Central memory CD4-positive, alpha-beta T cell (primary cell): ENCODE data around the gene FAT1.
"Not testable (repeated sequence)": the region's sequence is repeated elsewhere in the genome, so short reads cannot be mapped to it uniquely, and the experiment has no call there.

Experiments used
- DNase-seq: peaks from one replicate; pipeline ENCODE4 v3.0.0; 2022

The FAT1 gene

DNA sequence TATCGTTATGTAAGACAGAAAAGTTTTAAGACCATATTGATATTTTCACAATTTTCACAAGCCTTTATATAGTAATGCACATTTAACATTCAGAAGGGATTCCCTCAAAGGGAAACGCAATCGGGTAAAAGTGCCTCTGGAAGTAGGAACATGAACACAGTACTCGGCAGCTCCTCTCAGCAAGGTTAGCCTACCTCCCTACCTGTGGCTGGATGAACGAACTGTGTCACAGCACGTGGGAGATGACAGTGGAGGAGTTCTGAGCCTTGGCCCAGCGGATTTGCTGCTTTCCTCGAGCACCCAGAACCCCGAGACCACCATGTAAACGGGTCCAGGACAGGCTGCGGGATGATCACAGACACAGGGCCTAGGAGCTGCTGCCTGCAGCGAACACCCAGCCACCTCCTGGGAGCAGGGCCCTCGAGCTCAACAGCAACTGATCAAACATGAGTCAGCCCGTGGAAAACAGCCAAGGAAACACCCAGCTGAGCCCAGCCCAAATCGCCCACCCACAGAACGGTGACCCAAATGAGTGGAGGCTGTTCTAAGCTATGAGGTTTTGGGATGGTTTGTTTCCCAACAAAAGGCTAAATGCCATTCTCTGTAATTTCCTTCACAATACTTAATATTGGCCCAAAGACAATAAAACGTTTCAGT is 30.4 kb downstream of the FAT1 start:
- DNase-seq = no peak

DNA sequence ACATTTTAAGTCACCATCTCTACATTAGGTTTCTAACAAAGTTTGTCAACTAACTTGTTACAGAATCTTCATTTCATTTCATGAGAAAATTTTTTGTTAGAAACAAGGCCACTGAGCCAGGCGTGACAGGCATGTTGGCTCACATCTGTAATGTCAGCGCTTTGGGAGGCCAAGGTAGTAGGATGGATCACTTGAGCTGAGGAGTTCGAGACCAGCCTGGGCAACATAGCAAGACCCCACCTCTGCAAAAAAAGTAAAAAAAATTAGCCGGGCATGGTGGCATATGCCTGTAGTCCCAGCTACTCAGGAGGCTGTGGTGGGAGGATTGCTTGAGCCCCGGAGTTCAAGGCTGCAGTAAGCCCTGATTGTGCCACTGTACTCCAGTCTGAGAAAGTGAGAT is 32.3 kb downstream of the FAT1 start:
- DNase-seq = no peak

DNA sequence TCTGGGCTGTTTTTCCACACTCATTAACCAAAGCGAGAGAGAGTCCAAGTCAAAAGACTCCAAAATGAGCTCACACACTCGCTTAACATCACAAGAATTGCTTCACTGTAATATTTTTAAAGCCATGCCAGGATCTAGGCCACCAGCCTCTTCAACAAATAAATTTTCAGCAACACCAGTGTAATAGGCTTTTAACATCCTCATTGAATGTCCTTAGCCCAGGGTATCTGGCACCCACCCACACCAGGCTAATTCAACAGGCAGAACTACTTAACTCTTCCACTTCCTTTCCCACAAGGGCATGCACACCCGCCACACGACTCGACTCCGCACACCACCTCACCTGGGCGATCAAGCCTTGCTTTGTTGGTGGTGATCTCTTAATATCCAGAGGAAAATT is 34.2 kb downstream of the FAT1 start:
- no peak for DNase-seq

GRCh38 chr4:186688150-186688943 is 35.3 kb downstream of the FAT1 start:
- no peak for DNase-seq

DNA sequence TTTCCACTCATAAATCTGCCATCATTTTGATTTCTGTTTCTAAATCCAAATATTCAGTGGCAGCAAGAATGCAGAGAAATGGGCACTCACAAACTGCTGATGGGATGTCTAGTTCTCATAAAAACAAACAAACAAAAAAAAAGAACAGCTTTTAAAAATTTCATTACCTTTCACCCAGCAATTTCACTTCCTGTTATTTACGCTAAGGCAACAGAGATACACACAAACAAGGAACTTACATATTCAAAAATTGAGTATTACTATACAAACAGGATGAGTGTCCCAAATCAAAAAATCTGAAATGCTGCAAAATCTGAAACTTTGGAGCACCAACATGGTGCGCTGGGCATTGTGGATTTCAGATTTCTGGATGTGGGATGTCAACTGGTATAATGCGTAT is 36.4 kb downstream of the FAT1 start:
- DNase-seq = no peak

GRCh38 chr4:186685767-186686183 is 37.9 kb downstream of the FAT1 start:
- DNase-seq = no peak

DNA sequence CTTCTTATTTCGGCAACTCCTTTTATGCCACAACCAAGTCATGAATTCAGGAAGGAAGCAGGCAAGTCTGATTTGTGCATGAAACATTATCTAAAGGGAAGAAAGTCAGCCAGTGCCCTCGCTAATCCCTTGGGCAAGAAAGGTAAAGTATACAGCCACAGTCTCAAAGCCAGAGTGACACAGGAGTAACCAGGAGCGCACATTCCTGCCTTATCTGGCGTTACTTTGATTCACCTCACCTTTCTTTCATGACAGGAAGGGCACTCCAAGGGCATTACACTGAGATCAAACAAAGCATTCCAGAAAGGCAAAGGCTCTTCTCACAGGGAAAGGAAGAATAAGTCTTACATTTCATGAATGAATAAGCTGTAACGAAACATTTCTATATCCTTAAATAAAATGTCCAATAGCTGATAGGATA is 38.8 kb downstream of the FAT1 start:
- no peak for DNase-seq

- DNase-seq = no peak
Observed at GRCh38 chr4:186684220-186684619, 39.4 kb downstream of the FAT1 start.

GRCh38 chr4:186680641-186681040 is 43.0 kb downstream of the FAT1 start:
- DNase-seq = no peak

- no peak for DNase-seq
Observed at GRCh38 chr4:186676531-186677161, 47.0 kb downstream of the FAT1 start.

DNA sequence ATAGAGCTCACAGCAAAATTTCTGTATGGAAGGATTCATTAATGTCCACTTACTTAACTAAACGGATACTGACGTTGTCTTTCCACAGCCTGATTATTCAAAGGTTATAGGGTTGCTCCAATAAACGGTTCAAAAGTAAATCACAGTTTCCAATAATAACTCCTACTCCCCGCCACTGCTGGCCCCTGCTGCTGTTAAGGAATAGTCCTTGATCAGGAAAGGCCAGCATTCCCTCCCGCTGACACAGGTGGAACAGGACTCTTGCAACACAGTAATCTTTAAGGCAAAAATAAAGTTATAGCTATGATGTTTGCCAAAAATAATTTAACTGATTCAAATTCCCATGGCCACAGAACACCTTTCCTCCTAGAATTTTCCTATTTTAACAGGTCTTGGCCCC is 53.9 kb downstream of the FAT1 start:
- DNase-seq = no peak

GRCh38 chr4:186669159-186669731 is 54.4 kb downstream of the FAT1 start:
- DNase-seq = no peak

DNA sequence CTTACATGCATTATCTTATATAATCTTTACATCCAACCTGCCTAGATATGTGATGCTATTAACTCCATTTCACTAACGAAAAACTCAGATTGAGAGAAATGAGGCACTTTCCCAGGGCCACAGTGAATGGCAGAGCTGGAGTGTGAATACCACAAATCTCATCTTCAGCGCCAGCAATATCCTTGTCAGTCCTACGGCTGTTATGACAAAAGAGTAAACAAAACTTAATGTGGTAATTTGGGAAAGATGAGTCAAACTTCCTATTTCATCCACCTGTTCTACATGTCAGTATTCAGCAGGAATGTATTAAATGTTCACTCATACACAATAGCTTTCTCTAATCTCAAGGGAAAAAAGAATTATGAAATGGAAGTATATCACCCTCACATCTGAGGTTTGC is 56.9 kb downstream of the FAT1 start:
- no peak for DNase-seq

DNA sequence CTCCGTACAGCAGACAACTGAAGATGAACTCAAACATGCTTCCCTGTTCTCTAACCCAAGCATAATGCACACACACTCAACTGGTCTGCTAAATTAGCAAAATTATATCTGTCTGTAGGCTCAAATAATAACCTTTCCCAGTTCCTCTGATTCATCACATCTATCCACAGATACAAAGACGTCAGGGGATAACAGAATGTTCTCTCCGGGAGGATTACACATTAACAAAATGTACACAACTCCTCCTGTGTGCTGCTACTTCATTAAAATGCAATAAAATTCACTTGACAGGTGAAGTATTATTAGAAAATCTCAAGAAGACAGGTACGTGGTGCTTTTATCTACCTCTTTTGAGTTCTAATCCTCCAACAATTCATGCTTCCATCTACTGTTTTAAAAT is 57.4 kb downstream of the FAT1 start:
- DNase-seq = no peak

DNA sequence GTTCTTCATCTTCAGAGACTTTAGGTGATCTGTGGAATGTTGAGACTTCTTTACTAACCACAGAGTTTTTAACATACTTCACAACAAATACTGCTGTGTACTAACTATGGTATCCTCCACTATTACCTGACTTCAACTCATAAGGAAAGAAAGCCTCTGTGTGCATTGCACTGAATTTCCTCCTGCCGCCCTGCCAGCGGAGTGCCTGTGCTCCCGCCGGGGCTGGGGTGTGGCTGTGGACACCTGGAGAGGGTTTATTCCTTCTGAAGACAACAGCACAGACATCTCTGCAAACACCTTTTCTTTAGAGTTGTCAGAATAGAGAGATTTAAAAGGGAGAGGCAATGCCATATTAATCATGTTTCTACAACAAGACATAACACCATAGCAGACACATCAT is 63.3 kb downstream of the FAT1 start:
- DNase-seq = no peak

DNA sequence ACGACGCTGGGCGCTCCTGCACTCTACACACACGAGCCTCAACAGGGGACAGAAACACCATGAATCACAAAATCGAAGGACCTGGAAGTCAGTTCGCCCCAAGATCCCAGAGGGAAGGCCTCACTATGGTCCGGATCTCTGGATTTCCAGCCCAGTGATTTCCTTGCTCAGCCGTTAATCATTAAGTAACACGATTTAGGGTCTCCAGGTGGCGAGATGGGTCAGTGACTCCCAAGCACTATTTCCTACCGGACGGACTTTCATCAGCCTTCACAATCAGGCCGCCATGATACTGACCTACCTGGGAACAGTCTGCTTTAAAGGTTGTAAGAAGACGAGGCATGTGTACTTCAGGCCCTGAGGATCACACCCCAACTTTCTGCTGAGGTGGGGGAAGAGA is 63.7 kb downstream of the FAT1 start:
- DNase-seq = no peak

GRCh38 chr4:186659456-186659855 is 64.2 kb downstream of the FAT1 start:
- DNase-seq = not testable (repeated sequence)

DNA sequence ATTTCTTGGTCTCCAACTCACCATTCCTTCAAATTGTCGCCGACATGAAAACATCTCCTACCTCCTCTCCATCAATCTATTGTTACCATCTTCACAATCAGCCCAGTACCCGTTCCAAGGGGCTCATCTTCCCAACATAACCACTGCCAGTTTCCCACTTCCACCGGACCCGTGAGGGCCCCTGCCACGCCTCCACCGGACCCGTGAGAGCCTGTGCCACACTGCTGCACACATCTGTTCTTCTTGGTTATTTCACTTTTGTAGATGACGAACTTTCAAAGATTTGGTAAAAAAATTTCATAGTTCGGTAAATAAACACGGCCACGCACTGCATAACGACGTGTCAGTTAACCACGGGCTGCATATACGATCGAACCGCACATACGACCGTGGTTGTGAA is 65.0 kb downstream of the FAT1 start:
- DNase-seq = no peak

DNA sequence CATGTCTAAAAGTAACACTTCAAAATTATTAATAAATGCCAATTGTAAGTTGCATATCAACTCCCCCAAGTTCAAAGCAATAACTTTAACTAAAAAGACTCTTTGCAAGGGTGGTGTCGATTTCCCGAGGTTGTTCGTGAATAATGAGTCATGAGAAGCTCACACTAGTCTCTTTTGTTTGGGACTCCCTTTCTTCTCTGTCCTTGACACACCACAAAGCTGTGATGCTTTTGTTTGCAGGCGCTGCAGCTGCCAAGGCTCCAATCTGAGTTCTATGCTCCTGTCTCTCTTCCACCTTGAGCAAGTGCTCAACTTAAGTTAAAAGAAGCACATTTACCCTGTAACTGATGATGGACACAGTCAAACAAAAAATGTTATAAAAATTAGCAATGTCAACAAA is 65.9 kb downstream of the FAT1 start:
- no peak for DNase-seq

DNA sequence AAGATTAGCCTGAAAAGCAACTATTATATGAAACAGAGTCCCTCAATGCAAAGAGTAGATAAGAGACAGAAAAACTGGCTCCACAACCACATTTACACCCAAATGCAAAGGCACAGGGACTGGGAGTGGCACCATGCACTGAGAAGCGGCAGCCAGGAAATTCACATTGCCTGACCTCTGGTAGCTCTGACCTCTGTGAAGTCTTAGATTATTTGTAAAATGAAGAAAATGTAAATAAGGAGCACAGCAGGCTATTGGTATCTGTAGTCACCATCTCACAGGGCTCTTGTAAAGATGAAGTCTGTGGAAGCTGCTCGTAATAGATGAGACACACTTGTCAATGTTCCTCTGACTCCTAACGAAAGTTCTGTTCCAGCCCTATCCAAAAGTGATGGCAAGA is 69.7 kb downstream of the FAT1 start:
- no peak for DNase-seq

- DNase-seq = no peak
Observed at GRCh38 chr4:186651624-186652023, 72.0 kb downstream of the FAT1 start.

- DNase-seq = no peak
Observed at GRCh38 chr4:186651181-186651603, 72.5 kb downstream of the FAT1 start.

- DNase-seq = no peak
Observed at GRCh38 chr4:186650401-186651180, 73.1 kb downstream of the FAT1 start.
